NCI-H2107 treated with DMSO at 0.1 percent for 48 hours (cell line): ENCODE measurements around the gene NET1.

Source experiments
- DNase-seq: peaks from one replicate; lab custom pipeline; 2025; ENCODE audit not compliant: unreplicated experiment; lab: John Stamatoyannopoulos, UW

Gene NET1

DNA sequence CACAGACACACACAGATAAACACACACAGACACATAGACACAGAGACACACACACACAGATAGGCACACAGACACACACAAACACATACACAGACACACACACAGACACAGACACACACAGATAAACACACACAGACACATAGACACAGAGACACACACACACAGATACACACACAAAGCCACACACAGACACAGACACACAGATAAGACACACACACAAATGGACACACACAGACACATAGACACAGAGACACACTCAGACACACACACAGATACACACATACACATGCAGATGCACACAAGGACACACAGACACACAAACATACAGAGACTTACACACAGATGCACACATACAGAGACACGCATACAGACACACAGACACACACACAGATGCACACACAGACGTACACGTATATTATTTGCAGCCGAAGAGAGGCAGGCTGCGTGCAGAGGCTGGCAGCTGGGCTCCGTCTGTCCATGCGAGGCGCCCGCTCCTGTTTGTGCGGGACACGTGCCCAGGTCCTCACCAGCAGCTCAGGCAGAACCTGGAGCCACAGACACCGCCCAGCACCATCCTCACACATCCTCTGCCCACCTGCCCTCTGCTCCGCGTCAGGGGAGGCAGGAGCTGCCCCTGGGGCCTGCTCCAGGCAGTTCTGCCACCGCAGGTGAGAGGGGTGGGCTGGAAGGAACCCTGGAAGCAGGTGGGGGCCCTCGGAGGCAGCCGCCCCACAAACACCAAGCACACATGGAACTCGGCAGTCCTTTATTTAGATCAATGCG lies 85.8 kb downstream of the NET1 start:
- DNase-seq = no peak

- no peak for DNase-seq
Measured at GRCh38 chr10:5498791-5499492, 86.6 kb downstream of the NET1 start.

DNA sequence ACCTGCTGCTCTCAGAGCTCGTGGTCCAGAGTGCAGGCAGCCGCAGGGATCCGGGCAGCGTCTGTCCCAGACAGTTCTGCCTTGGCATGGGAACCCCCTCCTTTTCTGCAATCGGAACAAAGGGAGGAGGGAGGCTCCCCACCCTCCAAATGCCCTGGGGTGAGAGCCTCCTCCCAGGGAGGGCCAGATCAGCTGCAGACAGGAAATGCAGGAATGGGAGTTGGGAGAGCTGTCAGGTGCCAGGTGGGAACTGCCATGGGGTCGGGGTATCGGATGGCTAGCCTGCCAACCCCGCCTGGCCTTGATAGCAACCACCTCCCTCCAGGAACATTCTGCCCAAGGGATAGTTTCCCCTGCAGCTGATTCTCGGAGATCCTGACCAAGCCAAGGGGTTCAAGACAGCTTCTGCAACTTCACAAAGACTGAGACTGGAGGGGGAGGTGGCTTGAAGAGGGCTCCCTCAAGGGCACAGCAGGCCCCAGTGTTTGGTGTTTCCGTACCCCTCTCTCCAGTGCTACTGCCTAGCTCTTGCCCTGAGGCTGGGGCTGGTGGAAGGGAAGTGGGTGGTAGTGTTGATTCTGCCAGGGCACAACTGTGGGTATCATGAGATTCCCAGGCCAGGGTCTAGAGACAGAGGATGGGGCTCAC lies 87.3 kb downstream of the NET1 start, which contains the start of gene CALML5:
Gene CALML5 (minus strand): TSS at position 78 of the 648 bp plus-strand sequence. CDS start 132 bp downstream, outside the sequence.
- no peak for DNase-seq

GRCh38 chr10:5500162-5500670 lies 87.9 kb downstream of the NET1 start:
- DNase-seq = no peak

DNA sequence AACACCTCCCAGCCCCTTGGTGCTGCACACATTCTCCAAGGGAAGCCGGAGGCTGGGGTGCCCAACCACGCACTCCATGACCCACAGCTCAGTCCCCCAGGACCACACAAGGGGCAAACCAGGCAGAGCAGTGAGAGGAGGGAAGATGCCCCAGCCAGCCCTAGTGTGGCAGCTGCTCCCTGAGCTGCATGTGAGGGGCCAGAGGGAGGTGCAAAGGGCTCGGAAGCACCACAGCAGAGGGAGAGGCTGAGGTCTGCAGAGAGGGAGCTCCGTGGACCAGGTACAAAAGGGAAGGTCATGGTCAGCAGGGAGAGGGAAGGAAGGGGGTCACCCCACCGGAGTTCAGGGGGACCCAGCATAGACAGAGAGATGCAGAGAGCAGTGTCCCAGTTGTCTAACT lies 88.6 kb downstream of the NET1 start:
- DNase-seq = no peak

DNA sequence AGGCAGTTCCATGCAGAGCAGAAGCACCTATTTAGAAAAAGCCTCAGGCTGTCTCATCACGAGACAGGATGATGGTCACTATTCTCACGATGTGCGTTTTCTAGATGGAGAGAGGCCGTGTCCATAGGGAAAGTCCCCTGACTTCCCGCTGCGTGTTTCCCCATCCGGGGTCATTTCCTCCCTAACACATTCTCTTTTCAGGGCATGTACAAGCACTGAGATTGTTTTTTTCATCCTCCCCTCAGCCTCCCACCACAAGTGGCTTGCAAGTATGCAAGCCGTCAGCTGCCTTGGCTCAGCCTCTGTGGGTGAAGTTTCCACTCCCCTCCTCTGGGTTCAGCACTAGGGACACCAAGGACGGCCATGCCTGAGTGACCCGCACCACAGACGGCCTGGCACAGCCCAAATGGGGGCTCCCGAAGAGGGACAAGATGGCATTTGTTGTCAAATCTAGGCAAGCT lies 89.7 kb downstream of the NET1 start:
- no peak for DNase-seq

DNA sequence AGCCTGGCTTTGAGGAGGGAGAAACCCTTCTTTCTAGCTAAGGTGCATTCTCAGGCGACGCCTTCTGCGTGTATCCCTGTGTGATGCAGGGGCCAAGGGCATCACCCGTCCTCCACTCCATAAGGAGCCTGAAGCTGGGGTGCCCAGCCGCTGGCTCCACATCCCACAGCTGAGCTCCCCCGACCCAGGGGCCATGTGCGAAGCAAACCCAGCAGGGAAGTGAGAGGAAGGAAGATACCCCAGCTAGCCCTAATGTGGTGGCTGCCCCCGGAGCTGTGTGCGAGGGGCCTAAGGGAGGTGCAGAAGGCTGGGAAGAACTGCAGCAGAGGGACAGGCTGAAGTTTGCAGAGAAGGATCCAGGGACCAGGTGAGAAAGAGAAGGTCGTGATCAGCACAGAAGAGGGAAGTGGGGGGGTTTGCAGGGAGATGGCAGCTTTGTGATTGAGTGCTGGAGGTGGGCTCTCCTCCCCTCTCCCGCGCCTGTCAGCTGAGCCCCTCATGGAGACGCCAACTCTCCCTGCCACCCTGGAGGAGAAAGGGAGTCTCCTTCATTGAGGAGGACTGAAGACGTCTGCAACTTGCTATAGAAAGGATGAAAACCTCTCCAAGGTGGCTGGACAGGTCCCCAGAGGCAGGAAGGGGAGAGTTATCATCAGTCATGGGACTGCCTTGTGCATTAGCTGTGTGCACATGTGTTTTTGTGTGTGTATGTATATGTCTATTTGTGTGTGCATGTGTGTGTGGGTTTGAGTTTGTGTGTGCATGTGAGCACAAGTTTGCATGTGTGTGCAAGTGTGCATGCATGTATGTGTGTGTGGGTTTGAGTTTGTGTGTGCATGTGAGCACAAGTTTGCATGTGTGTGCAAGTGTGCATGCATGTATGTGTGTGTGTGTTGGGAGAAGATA lies 90.5 kb downstream of the NET1 start:
- DNase-seq = no peak

GRCh38 chr10:5503477-5503835 lies 91.1 kb downstream of the NET1 start:
- DNase-seq = no peak

DNA sequence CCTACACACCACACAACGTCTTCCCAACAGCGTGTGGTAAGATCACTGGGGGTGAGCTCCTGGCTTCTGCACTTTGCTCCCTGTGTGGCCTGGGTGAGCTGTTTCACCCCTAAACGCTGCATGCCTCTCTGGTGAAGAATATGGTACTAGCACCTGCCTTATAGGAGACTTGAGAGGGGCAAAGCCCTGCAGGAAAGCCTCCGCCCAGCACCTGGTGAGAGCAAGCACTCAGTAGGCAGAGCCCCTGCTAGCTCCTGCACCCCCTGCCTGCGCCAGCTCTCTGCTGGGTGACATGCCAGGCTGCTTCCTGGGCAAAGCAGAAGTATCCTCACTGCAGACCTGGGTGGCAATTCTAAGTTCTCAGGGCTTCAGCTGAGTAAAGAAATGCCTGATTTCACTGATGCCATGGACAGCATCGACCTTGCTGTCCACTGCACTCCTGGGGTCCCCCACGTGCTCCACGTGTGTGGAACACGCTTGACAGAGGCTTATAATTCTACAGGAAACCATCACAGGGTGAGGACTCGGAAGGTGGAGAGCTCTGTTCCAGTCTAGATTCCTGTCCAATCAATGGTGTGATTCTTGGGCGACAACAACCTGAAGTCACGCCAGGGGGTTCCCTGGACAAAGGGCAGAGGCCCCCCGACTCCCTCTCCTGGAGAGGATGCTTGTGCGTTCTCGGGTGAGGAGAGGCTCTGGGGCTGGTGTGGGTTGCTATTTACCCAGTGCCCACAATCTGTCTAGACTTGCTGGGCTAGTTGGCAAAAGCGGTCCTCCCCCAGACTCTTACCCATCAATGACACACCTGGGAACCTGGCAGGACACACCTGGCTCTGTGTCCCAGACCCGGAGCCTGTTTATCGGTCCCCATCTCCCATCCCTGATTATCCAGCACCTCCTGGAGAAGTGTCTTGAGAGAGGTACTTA lies 92.1 kb downstream of the NET1 start:
- DNase-seq = peak; percentile 39

DNA sequence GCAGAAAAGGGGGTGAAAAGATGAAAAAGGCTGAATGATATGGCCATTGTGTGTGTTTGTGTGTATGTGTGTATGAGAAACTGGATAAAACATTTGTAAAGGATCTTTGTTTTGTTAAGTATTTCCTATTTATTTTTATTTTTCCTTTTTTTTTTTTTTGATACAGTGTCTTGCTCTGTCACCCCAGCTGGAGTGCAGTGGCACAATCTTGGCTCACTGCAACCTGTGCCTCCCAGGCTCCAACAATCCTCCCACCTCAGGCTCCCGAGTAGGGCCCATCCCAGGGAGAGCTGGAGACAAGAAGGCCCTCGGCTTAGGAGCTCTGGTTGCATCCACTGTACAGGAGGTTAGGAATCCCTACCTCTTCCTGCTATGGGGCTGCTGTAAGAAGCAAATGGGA lies 93.9 kb downstream of the NET1 start:
- no peak for DNase-seq

GRCh38 chr10:5506751-5507648 lies 94.6 kb downstream of the NET1 start:
- no peak for DNase-seq

- no peak for DNase-seq
Measured at GRCh38 chr10:5507649-5508131, 95.3 kb downstream of the NET1 start.

- no peak for DNase-seq
Measured at GRCh38 chr10:5508161-5508604, 95.8 kb downstream of the NET1 start.
